ENCODE data around the gene TNFSF12.
"Not testable (repeated sequence)": the region's sequence is repeated elsewhere in the genome, so short reads cannot be mapped to it uniquely, and the experiment has no call there.

The TNFSF12 gene

DNA sequence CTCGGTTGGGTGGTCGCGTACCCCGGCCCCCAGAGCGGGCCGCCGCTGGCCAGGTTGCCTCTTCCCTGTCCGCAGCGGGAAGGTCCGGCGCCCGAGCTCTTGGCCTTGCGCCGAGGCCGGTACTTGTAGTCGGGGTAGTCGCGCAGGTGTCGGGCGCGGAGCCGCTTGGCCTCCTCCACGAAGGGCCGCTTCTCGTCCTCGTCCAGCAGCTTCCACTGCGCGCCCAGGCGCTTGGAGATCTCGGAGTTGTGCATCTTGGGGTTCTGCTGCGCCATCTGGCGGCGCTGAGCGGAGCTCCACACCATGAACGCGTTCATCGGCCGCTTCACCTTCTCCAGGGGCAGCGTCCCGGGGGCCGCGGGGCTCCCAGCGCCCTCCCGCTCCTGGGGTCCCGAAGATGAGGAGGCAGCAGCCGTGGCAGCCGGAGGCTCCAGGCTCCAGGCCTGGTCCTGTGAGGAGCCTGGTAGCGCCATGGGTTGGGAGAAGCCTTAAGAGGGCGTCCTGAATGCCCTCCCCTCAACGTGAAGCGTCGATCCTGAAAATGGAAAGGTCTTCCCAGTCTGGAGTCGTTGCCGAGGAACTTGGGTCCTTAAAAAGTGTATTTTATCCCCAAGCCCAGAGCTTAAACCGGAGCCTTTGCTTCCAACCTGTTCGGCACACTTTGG lies 40.5 kb downstream of the TNFSF12 start:
- no peak for DNase-seq

GRCh38 chr17:7589891-7590691 lies 41.2 kb downstream of the TNFSF12 start, which contains the start of gene SOX15:
Gene SOX15, minus strand, starts transcription at chr17:7590094. Its CDS starts 418 bp downstream, at chr17:7589676.
- no peak for DNase-seq

DNA sequence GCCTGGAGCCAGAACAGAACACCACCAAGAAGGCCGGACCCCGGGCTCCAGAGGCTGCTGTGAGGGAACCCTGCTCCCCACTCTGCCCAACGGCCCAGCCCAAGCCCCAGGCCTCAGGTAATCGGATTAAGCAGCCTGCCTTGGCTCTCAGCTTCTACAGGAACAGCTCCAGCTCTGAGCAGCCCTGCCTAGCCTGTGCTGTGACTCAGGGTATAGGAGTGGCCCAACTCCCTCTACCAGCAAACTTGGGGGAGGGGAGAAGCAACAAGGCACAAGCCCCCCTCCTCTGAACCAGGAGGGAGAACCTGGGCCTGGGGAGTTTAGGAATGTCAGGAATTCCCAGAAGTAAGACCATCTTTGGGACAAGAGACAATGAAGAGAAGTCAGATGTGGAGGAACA lies 41.9 kb downstream of the TNFSF12 start:
- DNase-seq, result no peak

DNA sequence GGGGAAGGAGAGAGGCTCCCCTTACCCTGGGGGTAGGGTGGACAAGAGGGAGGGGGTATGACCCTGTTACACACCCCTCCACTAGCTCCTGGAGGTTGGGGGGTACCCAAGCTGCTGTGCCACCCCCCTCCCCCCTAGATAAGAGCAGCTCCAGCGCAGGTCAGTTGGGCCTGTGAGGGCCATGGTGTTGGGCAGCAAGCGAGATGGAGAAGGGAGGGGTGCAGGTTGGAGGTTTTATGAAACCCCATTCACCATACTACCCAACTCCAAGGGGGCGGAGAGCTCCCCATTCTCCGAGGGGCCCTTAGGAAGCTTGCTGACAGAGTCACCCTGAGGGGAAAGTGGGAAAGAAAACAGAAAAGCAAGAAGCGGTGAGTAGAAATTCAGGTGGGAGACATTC lies 42.7 kb downstream of the TNFSF12 start:
- DNase-seq, result no peak

- no peak for DNase-seq
Measured at GRCh38 chr17:7592422-7593021, 43.7 kb downstream of the TNFSF12 start.

DNA sequence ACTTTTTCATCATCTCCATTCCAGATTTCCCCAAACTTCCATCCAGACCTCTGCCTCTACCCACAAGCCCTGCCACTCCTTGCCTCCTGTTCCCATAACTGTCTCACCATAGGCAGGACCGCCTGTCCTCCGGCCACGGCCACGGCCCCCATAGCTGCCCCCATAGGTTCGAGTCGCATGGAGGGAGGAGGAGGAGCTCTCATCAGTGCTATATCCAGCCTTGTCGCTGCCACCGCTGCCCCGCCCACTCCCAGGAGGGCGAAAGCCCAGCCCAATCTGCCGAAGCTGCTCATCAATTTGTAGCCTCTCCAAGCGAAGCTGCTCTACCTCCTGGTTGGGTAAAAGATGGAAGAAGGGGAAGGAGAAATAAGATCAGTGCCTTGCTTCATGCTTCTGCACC lies 44.4 kb downstream of the TNFSF12 start:
- no peak for DNase-seq

DNA sequence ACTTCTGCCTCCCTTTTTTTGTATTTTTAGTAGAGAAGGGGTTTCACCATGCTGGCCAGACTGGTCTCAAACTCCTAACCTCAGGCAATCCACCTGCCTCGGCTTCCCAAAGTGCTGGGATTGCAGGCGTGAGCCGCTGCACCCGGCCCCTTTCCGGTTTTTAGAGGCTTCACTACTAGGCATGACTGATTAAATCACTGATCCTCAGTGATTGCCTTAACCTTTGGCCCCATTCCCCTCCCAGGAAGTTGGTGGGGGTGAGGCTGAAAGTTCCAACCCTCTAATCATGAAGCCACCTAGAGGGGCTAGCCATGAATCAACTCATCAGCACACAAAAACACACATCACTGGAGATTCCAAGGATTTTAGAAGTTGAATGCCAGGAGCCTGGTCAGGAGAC lies 48.7 kb downstream of the TNFSF12 start:
- not testable (repeated sequence) for DNase-seq

DNA sequence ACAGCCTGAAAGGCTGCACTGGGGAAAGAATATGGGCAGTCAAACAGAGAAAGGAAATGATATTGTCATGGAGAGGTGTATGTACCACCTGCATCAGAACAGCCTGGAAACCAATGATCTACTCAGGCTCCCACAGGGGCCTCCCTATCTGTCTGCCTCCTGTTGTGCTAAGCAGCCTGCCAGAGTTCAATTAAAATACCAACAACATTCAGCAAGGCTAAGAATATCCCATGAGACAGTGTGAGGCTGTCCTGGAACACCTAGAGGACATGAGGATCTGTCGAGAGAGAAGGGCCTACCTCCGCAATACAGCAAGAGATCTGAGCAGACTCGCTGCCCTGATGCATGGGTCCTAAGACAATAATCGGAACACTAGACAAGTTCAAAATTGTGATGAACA lies 57.4 kb downstream of the TNFSF12 start:
- DNase-seq, result no peak
